Erythroblast (primary cell): Measurements from ENCODE around the gene LGR4.

Experiments
- DNase-seq, 2 experiments: peaks; one replicate each; lab custom pipeline; 2025; lab: John Stamatoyannopoulos, UW
- GATA1 ChIP-seq: IDR thresholded peaks from 2 replicates; pipeline ENCODE4 v1.6.1; 2011; ENCODE audit warnings: low read depth, mild to moderate bottlenecking, control low read depth, low read length, moderate library complexity
- POLR2A ChIP-seq: IDR thresholded peaks from 2 replicates; pipeline ENCODE4 v1.6.1; 2011; ENCODE audit warnings: mild to moderate bottlenecking, low read length

The LGR4 gene

GRCh38 chr11:27387362-27387761 lies 85.2 kb downstream of the LGR4 start:
- TF ChIP-seq POLR2A (no peak), GATA1 (no peak)

GRCh38 chr11:27386181-27386845 lies 86.3 kb downstream of the LGR4 start:
- TF ChIP-seq POLR2A (no peak), GATA1 (no peak)
- no peak for DNase-seq

More at GRCh38 chr11:27387362-27387761, 85.2 kb downstream of the LGR4 start:
- peak; percentile 42 to 52 for DNase-seq

- TF ChIP-seq POLR2A: no peak
- TF ChIP-seq GATA1: no peak
- DNase-seq: no peak
These were observed 87.3 kb downstream of the LGR4 start for GRCh38 chr11:27385245-27385644.

GRCh38 chr11:27384227-27384626 lies 88.4 kb downstream of the LGR4 start:
- no peak for TF ChIP-seq POLR2A
- no peak for TF ChIP-seq GATA1
- DNase-seq: no peak

GRCh38 chr11:27383645-27384044 lies 88.9 kb downstream of the LGR4 start:
- no peak for TF ChIP-seq GATA1
- no peak for TF ChIP-seq POLR2A
- DNase-seq: no peak

- no peak for DNase-seq
- no peak for TF ChIP-seq GATA1
- no peak for TF ChIP-seq POLR2A
These were observed 91.3 kb downstream of the LGR4 start for GRCh38 chr11:27381238-27381666.

GRCh38 chr11:27380771-27381170 lies 91.8 kb downstream of the LGR4 start:
- TF ChIP-seq GATA1 (no peak), POLR2A (no peak)
- DNase-seq: no peak

- no peak for TF ChIP-seq POLR2A
- TF ChIP-seq GATA1: no peak
- no peak for DNase-seq
These were observed 93.1 kb downstream of the LGR4 start for GRCh38 chr11:27379449-27379848.

GRCh38 chr11:27375370-27375769 lies 97.2 kb downstream of the LGR4 start:
- TF ChIP-seq GATA1 (no peak), POLR2A (no peak)
- DNase-seq: no peak

GRCh38 chr11:27373856-27374602 lies 98.6 kb downstream of the LGR4 start:
- no peak for TF ChIP-seq GATA1
- no peak for TF ChIP-seq POLR2A
- no peak for DNase-seq

- TF ChIP-seq GATA1 (no peak), POLR2A (no peak)
- DNase-seq: no peak
These were observed 99.2 kb downstream of the LGR4 start for GRCh38 chr11:27373392-27373791.

GRCh38 chr11:27372164-27372563 lies 100.4 kb downstream of the LGR4 start:
- peak; percentile 85 to 93 for DNase-seq
- TF ChIP-seq GATA1 (peak; percentile 67), POLR2A (no peak)

- DNase-seq: no peak
- TF ChIP-seq GATA1 (no peak), POLR2A (no peak)
These were observed 101.1 kb downstream of the LGR4 start for GRCh38 chr11:27371489-27371888.

GRCh38 chr11:27370374-27370773 lies 102.2 kb downstream of the LGR4 start:
- TF ChIP-seq GATA1 (no peak), POLR2A (no peak)
- DNase-seq: peak; percentile 12 to 34
